ENCODE measurements around the gene VSTM4.

Gene VSTM4

DNA sequence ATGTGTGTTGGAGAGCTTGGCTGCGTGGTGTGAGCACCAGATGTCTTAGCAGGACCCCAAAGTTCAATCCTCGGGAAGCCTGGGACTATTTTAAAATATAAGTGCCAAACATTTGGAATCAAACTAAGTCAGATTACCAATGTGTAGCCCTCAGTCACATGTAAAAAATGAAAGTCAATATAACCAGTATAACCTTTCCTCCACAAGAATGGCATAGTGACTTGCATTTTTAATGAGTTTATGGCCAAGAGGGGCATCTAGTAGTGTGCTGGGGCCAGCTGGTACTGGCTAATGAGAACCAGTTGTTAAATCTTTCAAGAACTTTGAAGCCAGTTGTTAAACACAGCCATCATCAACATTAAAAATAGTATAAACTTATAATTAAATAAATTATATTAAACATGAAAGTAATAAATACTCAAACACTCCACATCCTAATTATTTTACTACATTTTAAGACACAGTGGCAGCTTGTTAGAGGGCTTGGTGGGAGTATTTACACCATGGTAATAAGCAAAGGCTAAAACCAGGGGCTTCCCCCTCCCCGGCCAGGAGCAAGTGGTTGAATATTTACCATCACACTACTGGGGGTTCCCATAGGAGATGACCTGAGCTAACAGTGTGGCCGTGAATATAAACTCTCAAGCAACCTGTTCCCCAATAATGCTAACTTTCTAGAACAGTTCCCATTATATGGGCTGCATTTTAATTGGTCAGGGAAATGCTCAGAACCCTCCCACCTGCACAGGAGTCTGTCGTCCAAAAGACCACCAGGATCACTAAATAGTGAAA lies 26.4 kb upstream of the VSTM4 start:
- no peak for DNase-seq (ENCODE audit: low read depth in 2 of 2)

DNA sequence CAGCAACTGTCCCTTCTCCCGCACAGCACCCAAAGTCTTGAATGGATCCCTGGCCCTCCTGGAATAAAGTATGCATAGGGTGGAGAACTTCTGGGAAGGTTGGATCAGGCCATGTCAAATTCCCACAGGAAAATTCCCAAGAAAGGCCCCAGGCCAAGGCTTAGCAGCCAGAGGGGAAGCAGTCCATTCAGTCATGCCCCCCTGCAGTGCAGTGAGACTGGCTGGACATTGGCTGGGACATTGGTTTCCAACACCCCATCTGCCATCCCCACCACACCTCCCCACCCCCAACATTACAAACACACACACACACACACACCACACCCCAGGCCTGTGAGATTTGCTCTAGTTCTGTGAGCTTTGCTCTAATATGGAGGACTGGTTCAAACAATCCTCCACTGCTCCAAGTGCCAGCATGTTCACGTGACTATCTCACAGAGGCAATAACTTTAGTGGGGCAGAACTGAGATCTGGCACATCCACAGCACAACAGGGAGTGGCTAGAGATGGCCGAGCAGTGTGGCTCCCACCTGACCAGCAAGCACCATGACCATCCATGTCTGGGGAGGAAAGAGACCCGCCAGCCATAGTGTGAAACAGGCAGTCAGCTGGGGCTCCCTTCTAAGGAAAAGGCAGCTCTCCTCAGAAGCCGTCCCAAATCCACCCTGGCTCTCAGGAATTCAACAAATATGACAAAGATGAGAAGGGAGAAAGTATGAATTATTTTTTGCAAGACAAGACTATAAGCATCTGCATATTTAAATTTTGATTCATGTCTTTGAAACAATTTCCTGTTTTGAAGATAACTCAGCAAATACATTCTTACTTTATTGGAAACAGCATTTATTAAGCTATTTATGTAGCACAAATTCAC lies 25.2 kb upstream of the VSTM4 start:
- no peak for DNase-seq (ENCODE audit: low read depth in 2 of 2)

DNA sequence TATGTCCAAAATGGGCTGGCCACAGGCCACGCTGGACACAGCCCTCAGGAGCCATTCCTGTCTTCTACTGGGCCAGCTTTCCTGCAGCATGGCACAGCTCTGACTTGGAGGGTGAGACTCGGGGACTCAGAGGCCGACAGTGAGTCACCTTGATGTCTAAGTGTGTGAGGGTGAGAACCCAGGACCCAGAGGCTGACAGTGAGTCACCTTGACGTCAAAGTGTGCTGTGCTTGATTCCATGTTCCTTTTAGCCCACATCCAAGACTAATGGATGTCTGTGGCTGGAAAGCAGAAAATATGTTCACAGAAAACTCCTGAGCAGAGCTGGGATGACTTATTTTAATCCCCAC lies 24.5 kb upstream of the VSTM4 start:
- no peak for DNase-seq (ENCODE audit: low read depth in 2 of 2)

- no peak for DNase-seq (ENCODE audit: low read depth in 2 of 2)
These were observed 23.9 kb upstream of the VSTM4 start for GRCh38 chr10:49139028-49139845.

DNA sequence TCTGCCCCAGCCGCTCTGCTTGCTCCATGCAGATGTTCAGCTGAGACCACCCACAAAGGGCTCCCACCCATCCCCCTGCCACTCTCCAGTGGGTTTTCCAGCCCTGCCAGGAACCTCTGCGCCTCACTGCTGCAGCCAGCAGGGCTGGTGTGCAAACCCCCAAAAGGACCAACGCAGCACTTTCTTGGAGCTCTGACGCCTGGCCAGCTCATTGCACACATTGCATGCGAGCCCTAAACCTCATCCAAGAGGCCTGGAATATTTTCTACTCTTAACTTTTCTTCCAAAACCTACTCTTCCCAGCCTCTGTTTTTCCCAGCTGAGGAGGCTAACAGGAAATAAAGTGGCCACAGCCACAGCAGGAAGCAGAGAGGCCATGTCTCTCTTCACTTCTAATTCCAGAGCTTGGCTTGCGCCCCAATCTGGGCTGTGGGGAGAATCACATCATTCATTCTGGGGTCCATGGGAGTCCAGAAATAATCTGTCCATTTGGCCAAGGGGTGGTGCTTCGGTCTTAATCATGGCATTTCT lies 23.1 kb upstream of the VSTM4 start:
- DNase-seq (ENCODE audit: low read depth in 2 of 2), result no peak

DNA sequence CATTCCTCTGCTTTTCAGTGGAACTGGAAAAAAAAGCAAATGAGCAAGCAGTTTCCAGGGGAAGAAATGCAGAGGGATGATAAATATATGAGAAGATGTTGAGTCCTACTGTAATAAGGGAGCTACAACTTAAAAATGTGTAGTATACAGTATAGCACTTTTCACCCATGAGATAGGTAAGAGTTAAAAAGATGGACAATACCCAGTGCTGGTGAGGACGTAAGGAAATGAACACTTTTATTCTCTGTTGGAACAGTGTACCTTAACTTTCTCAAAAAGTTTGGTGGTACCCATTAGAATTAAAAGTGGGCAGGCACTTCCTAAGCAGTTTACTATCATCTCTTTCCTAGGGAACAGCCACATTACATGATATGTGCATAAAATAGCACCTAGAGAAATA lies 21.2 kb upstream of the VSTM4 start:
- DNase-seq (ENCODE audit: low read depth in 2 of 2), result no peak

DNA sequence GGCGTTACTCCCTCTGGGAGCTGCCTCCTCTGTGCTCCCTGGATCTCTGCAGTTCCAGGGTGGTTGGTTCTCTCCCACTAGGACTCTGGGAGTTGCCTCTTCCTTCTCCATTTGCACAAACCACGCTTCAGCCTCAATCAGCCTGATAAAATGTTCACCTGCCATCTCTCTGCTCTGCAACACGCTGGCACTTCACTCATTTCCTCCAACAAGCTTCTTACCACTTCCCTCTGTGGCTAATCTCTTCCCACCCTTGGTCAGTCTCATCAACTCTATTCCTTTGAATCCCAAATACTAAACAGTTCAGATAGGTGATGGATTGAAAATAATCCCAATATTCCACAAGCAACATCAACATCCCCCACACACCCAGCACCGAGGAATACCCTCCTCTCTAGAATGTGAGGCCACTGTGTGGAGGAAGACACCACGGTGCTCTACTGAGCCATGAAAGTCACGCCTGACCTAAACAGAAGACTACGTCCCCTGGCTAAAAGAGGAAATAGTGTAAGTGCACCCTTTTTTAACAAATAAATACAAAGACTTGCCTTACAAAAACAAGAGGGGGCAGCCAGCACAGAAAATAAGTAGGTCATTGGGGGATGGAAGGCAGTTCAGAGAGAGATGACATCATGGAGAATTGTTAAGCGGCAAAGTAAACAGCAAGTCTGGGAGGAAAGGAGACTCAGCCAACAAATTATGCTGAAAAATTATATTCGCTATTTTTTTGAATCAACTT lies 20.4 kb upstream of the VSTM4 start:
- DNase-seq (ENCODE audit: low read depth in 2 of 2), result no peak

DNA sequence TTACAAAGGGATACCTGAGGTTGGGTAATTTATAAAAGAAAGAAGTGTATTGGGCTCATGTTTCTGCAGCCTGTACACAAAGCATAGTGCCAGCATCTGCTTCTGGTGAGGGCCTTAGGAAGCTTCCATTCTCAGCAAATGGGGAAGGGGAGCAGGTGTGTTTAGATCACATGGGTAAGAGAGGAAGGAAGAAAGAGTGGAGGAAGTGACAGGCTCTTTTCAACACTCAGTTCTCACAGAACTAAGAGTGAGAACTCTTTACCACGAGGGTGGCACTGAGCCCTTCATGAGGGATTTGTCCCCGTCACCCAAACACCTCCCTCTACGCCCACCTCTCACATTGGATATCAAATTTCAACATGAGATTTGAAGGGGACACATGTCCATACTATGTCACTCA lies 19.0 kb upstream of the VSTM4 start:
- no peak for DNase-seq (ENCODE audit: low read depth in 2 of 2)

DNA sequence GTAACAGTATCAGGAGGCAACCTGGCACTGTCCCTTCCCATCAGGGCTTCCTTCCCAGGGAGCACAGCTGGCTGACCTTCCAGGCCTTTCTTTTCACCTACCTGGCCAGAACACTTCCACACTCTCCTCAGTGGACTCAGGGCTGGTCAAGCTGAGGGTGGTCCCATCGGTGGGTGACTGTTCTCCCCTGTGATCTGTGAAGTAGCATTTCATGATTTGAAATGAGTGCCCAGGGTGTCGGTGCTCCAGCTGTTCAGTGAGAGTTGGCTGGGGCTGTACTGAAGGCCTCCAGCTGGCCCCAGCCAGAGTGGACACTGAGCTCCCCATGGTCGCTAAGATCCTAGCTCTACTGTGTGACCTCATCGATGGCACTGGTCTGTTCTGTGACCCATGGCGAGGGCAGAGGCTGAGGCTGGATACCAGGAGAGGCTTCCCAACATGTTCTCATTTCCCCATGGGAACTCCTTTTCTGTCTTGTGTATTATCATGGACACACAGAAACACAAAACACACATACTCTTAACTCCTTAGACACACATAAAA lies 18.5 kb upstream of the VSTM4 start, which contains the start of gene FAM170B:
Gene FAM170B (minus strand): TSS at position 316 of the 543 bp plus-strand sequence. CDS start 103 bp downstream, at position 213.
- no peak for DNase-seq (ENCODE audit: low read depth in 2 of 2)

- DNase-seq (ENCODE audit: low read depth in 2 of 2), result no peak
These were observed 17.0 kb upstream of the VSTM4 start for GRCh38 chr10:49132362-49132737.

GRCh38 chr10:49131507-49132361 lies 16.4 kb upstream of the VSTM4 start:
- no peak for DNase-seq (ENCODE audit: low read depth in 2 of 2)

DNA sequence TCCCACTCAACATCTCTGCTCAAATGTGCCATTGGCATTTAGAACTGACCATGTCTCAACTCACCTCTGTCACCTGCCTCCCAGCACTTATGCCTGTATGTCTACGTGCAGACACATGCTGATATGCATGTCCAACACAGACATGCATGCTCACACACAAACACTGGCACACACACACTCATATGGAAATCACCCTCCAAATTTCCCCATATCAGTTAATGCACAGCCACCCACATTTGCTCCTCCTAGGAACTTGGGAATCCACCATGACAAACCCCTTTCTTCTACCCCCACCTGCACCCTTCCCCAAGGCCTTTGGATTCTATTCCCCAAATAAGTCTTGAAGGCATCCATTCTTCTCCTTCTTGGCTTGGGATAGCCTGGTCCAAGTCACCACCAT lies 14.1 kb upstream of the VSTM4 start:
- DNase-seq (ENCODE audit: low read depth in 2 of 2), result no peak

- DNase-seq (ENCODE audit: low read depth in 2 of 2), result no peak
These were observed 13.5 kb upstream of the VSTM4 start for GRCh38 chr10:49128854-49129253.

GRCh38 chr10:49123981-49124950 lies 8.9 kb upstream of the VSTM4 start:
- DNase-seq (ENCODE audit: low read depth in 2 of 2), result no peak

DNA sequence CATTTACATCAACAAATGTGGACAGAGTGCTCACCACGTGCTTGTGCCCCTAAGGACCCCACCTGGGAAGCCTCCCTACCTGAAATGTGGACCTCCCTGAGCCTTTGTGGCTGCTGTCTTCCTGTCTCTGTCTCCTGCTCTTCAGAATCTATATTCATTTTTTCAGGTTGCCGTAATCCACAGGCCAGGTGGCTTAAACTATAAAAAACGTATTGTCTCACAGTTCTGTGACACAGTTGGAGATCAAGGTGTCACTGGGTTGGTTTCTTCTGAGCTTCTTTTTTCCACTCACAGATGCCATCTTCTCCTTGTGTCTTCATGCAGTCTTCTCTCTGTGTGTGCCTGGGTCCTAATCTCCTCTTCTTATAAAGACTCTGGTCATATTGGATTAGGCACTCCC lies 5.6 kb upstream of the VSTM4 start:
- no peak for DNase-seq (ENCODE audit: low read depth in 2 of 2)

DNA sequence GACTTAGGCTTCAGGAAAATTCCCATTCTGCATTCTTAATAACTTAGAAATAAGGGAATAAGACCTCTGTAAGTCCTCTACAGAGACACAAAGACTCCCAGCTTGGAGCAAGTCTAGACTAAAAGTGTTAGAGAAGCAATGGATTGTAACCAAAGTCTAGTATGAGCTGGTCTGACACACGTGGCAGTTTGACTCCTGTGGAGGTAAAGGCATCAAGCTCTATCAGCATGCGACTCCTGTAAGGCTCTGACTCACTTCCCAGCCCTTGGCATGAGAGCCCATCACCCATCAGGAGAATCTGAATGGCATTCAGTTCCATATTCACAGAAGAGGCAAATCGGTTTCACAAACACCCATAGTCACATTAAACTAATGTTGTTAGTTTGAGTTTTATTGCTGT lies 4.4 kb upstream of the VSTM4 start:
- no peak for DNase-seq (ENCODE audit: low read depth in 2 of 2)

DNA sequence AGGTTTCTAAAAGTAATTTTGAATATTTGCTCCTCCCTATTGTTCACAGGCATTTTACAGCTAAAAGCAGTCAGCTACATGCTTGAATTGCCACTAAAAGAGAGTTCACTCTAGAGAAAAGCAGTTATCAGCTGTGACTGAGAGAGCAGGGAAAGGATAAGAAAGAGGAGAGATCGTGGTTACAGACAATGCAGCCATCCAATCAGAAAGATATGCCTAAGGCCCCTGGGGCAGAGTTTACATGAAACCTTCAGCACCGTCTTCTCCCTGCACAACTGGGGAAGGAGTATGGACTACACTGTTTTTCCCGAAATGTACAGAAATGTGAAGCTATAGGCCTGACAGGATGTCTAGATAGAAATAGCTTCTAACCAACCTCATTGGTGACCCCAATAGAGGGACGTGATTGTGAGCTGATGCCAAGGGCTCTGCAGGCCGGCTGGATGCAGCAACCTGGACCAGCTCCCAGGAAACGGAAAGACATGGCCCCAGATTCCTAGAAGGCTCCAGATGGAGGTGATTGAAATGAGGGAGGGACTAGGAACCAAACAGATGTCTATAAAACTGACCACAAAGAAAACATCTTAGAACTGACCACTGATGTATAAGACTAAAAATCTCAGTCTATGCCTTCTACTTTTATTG lies 3.2 kb upstream of the VSTM4 start:
- DNase-seq (ENCODE audit: low read depth in 2 of 2), result no peak

DNA sequence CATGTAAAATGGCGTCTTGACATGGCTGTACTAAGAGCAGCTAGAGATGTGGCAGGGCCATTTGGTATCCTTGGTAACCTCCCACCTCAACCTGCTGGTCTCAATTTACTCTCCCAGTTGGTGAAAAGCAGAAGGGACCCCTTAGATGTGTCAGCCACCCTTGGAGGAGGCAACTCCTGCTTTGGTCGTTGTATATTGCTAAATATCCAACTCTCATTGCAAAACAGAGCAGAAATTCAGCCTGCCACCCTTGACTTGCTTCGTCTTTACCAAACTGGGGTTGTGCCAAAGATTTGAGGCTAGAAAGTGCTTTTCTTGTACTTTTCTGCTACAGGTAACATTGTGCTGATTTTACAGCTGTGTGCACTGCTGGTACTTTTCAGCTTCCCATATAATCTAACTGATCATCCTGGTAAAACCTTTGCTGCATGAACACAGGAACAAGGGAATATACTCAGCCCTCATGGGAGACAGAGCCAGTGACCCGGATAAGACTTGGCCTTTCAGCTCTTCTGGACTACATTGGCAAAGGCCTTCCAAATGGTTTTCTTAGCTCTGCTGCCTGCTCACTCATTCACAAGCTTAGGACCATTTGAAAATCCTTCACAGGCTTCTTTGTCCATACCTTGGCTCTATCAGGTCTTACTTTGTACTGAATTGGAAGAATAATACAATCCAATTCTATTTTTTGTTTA lies 2.2 kb upstream of the VSTM4 start:
- no peak for DNase-seq (ENCODE audit: low read depth in 2 of 2)

Measured in stimulated activated CD4-positive, alpha-beta T cell treated with anti-CD3 and anti-CD28 coated beads, Interleukin-12 subunit alpha, Interleukin-12 subunit beta, amount 100 ng/mL, for 24 hours (primary cell).